Gastroesophageal sphincter (tissue), 4 donors: Measurements from ENCODE around the gene RBM15B. TPM values are rescaled to one million over a fixed set of nuclear protein-coding genes. Genes with fewer than 3 reads are reported as not detected.
A peak's percentile ranks its signal among the peaks of the same experiment; 100 is the strongest.

Experiments used
- ATAC-seq: fragments of 150-250 bp; one replicate; pipeline ENCODE4 v1.9.1; 2016; ENCODE audit warnings: mild to moderate bottlenecking, moderate library complexity
- H3K27ac ChIP-seq, 4 donors: fragments of 200-600 bp; sonication (generic) in 3 of 4; 1 replicate in 3 of 4; 2 replicates in 1 of 4; pipeline ENCODE4 v1.5.1; 2016 to 2019
- H3K27me3 ChIP-seq: fragments of 200-600 bp; sonication (generic); one replicate; pipeline ENCODE4 v1.5.1; 2019
- H3K36me3 ChIP-seq, 2 donors: fragments of 200-600 bp; sonication (generic); one replicate each; pipeline ENCODE4 v1.5.1; 2019; ENCODE audit warnings: control low read depth in 1 of 2
- H3K4me1 ChIP-seq, 3 donors: fragments of 200-600 bp; sonication (generic); 1 replicate in 2 of 3; 2 replicates in 1 of 3; pipeline ENCODE4 v1.5.1; 2016 to 2019; ENCODE audit warnings: control low read depth in 2 of 3
- H3K4me3 ChIP-seq, 2 donors: fragments of 200-600 bp; sonication (generic); one replicate each; pipeline ENCODE4 v1.5.1; 2019; ENCODE audit warnings: mild to moderate bottlenecking in 1 of 2, moderate library complexity in 1 of 2
- H3K9me3 ChIP-seq, 3 donors: fragments of 200-600 bp; sonication (generic); one replicate each; pipeline ENCODE4 v1.5.1; 2017 to 2019; ENCODE audit warnings: control low read depth in 2 of 3
- EP300 ChIP-seq: sonication (generic); formaldehyde crosslinking; IDR thresholded peaks from one replicate; pipeline ENCODE4 v1.6.1; 2017; ENCODE audit warnings: antibody characterized with exemption, mild to moderate bottlenecking
- POLR2A ChIP-seq, 2 donors: fragments of 450-650 bp; IDR thresholded peaks; one replicate each; pipeline ENCODE4 v1.6.1; 2017; ENCODE audit warnings: antibody characterized with exemption in 2 of 2, mild to moderate bottlenecking in 2 of 2, moderate library complexity in 1 of 2
- POLR2AphosphoS5 ChIP-seq: sonication (generic); formaldehyde crosslinking; IDR thresholded peaks from one replicate; pipeline ENCODE4 v1.6.1; 2017; ENCODE audit warnings: antibody characterized with exemption
- WGBS, 2 donors: methylation state at CpG; one replicate each; pipeline ENCODE4 v1.1.5; 2018; ENCODE audit warnings: low coverage in 1 of 2; 5-methylcytosine and 5-hydroxymethylcytosine counted together
- total RNA-seq, 4 donors: library from RNA; depleted of rRNA; stranded (reverse); fragments of >200 nt; gene quantifications; one replicate each; pipeline ENCODE4 v1.1.0, GENCODE V29; 2016
- TF ChIP-seq, protein P1 (sequence below), 4 experiments: fragments of 200-600 bp in 2 of 4; fragments of 450-650 bp in 2 of 4; sonication (generic) in 1 of 4; IDR thresholded peaks; one replicate each; pipeline ENCODE4 v1.5.1; 2017 to 2019; ENCODE audit warnings: antibody characterized with exemption in 4 of 4, mild to moderate bottlenecking in 2 of 4, moderate library complexity in 2 of 4

RBM15B gene
- total RNA-seq, 4 donors from 2014 or later = 28.5 to 51.1 (median 32.7) TPM

DNA sequence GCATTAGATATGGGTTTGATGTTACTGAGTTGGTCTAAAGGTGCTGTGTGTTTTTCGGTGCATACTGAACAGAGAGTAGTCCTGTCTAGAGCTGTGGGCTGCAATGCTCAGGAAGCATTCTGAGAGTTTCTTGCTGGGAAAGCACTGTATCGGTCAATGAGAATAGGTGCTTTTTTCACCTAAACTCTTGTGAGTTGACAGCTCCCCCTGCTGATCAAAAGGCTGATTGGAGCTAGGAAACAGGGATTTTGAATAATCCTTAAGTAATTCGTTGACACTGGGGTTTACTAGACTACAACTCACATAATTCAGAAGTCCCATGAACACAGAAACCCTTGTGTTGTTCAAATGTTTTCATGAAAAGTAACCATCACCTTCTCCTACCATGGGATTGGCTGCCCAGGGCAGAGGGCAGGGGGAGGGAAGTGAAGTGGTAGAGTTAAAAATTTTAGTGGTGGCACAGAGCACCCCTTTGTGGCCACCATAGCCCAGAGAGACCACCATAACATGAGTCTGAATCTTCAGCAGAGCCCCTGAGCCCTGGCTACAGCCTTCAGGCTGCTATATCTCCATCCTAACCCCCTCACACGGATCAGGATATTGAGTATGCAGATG is 19.0 kb upstream of the RBM15B start:
- Histone ChIP-seq H3K4me3 (no peak overlapping the region), H3K9me3 (peaks cover 0 to 5% (median 0%) of the 10 kb centered on the region in 3 donors), H3K4me1 (no peaks in the 10 kb centered on the region), H3K36me3 (peaks cover 0 to 40% of the 10 kb centered on the region in 2 donors), H3K27me3 (no peaks in the 10 kb centered on the region), H3K27ac (no peak overlapping the region)
- TF ChIP-seq, protein P1, sequence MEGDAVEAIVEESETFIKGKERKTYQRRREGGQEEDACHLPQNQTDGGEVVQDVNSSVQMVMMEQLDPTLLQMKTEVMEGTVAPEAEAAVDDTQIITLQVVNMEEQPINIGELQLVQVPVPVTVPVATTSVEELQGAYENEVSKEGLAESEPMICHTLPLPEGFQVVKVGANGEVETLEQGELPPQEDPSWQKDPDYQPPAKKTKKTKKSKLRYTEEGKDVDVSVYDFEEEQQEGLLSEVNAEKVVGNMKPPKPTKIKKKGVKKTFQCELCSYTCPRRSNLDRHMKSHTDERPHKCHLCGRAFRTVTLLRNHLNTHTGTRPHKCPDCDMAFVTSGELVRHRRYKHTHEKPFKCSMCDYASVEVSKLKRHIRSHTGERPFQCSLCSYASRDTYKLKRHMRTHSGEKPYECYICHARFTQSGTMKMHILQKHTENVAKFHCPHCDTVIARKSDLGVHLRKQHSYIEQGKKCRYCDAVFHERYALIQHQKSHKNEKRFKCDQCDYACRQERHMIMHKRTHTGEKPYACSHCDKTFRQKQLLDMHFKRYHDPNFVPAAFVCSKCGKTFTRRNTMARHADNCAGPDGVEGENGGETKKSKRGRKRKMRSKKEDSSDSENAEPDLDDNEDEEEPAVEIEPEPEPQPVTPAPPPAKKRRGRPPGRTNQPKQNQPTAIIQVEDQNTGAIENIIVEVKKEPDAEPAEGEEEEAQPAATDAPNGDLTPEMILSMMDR (IDR thresholded peaks at IDR 0.05) = peak in 3 of 4 experiments; percentile 46 to 68 (median 52)
- no peak for TF ChIP-seq POLR2AphosphoS5
- WGBS, 2 donors = 27 to 30% methylated on average over 3 to 4 of the region's 4 CpGs
- ATAC-seq = no peak

DNA sequence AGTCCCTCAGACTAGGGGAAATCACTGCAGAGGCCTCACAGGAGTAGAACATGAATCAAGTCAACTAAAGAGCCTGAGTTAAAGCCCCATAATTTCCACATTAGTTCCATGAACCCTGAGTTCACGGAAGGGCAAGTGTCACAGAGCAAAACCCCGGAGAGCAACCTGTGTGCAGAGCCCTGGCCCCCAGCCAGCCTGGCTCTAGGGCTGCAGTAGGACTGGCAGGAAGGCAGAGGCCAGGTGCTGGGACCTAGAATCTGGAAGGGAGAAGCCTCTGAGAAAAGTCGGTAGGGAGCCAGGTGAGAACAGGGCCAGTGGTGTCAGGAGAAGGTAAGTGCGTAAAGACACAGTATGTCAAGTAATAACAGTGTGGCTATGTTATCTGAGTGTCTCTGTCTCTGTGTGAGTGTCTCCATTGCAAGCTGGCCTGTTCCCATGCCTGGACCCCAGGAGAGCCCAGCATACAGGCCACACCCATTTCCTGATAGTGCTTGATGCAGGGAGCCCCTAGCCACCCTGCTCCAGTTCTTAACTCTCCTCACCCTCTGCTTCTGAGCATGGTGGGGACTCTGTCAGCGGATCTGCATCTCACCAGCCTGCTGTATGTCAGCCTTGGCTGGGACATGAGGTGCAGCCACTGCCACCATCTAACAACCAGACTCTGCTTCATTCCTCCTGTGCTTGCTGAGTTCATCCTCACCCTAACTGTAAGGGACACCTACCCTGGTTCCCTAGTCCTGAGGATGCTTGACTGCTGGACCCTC is 17.2 kb upstream of the RBM15B start:
- WGBS, 2 donors = 60 to 84% methylated on average over 1 to 5 of the region's 5 CpGs
- Histone ChIP-seq H3K27me3 (no peaks in the 10 kb centered on the region), H3K4me1 (no peaks in the 10 kb centered on the region), H3K36me3 (peaks cover 0 to 34% of the 10 kb centered on the region in 2 donors), H3K4me3 (no peak overlapping the region), H3K9me3 (no peaks in the 10 kb centered on the region), H3K27ac (no peak overlapping the region)
- TF ChIP-seq, protein P1 (IDR thresholded peaks at IDR 0.05) = no peak
- TF ChIP-seq EP300 = no peak
- TF ChIP-seq POLR2AphosphoS5 = no peak
- no peak for TF ChIP-seq POLR2A (IDR thresholded peaks at IDR 0.05)
- ATAC-seq = no peak

DNA sequence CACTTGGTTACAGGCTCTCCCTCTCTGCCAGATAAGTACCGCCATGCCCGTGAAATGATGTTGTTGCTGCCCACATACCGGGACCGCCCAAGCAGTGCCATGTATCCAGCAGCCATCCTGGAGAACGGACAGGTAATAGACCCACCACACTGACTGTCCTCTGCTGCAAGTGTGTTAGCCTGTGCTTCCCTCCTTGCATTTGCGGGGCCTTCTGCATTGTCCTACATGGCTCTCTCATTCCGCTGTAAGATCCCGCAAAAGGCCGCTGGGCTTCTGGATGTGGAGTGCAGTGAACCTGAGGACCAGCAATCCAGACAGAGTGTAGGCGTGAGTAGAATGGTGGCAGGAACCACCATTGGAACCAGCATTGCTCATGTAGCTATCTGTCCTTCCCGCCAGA is 16.6 kb upstream of the RBM15B start:
- H3K9me3 ChIP-seq = no peaks in the 10 kb centered on the region
- H3K4me3 ChIP-seq = no peak overlapping the region
- WGBS, 2 donors = 94% methylated on average over 7 of the region's 11 CpGs; no CpG with 5 or more reads in 1 of the 2 donors
- ATAC-seq = no peak
- TF ChIP-seq, protein P1 (IDR thresholded peaks at IDR 0.05) = no peak
- TF ChIP-seq EP300 = no peak
- H3K36me3 ChIP-seq = peaks cover 0 to 34% of the 10 kb centered on the region in 2 donors
- no peak overlapping the region for H3K27ac ChIP-seq
- H3K27me3 ChIP-seq = no peaks in the 10 kb centered on the region
- H3K4me1 ChIP-seq = no peaks in the 10 kb centered on the region

DNA sequence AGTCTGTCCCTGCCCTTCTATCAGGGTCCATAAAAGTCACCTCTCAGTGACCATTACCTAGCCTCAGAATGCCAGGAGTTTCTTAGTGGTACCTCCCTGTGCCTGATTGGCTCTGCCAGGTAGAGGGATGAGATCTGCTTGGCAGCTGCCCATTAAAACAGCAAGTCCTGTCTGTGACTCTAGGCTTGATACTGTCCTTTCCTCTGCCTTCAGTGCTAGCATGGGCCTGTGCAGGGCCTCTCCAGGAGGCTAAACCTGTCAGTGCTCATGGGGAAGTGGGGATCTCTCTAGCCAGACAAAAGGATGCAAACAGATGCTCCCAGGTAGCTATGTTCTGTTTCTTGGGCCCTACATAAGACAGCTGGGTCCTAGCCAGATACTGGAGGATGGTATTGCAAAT is 15.9 kb upstream of the RBM15B start:
- ATAC-seq = no peak
- Histone ChIP-seq H3K27me3 (no peaks in the 10 kb centered on the region), H3K4me1 (no peaks in the 10 kb centered on the region), H3K27ac (no peak overlapping the region), H3K4me3 (no peak overlapping the region), H3K36me3 (peaks cover 0 to 37% of the 10 kb centered on the region in 2 donors), H3K9me3 (no peaks in the 10 kb centered on the region)
- no peak for TF ChIP-seq POLR2A (IDR thresholded peaks at IDR 0.05)
- TF ChIP-seq POLR2AphosphoS5 = no peak
- TF ChIP-seq, protein P1 (IDR thresholded peaks at IDR 0.05) = no peak
- TF ChIP-seq EP300 = no peak

DNA sequence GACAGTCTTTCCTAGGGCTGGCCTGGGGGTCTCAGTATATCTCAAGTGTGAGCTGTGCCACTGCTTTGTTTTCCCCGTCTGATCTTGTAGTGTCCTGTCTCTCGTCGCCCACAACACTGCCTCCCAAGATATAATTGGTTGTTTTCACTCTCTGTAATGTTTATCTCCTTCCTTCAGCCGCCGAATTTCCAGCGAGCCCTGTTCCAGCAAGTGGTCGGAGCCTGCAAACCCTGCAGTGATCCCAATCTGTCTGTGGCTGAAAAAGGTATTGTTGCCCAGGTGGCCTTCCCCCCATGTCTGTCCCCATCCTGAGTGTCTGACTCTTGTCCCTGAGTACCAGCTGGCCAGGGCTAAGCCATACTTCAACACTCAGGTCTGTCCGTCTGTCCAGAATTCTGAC is 15.5 kb upstream of the RBM15B start:
- 69 to 73% methylated on average over 3 to 8 of the region's 8 CpGs for WGBS, 2 donors
- Histone ChIP-seq H3K27ac (no peak overlapping the region), H3K4me1 (no peaks in the 10 kb centered on the region), H3K36me3 (peaks cover 0 to 38% of the 10 kb centered on the region in 2 donors), H3K27me3 (no peaks in the 10 kb centered on the region), H3K9me3 (no peaks in the 10 kb centered on the region), H3K4me3 (no peak overlapping the region)
- TF ChIP-seq EP300 (no peak), POLR2AphosphoS5 (no peak)
- ATAC-seq = no peak
